Stimulated activated naive CD8-positive, alpha-beta T cell treated with anti-CD3 and anti-CD28 coated beads, Interleukin-15, amount 100 ng/mL, for 72 hours (primary cell): ENCODE data around the gene NOX4.

ENCODE experiments used
- ATAC-seq: fragments of 150-1000 bp; cut with Tn5 transposase; 2 replicates; pipeline ENCODE4 v1.10.0; 2021; ENCODE audit warnings: mild to moderate bottlenecking, moderate library complexity
- DNase-seq, 2 donors: peaks; one replicate each; pipeline ENCODE4 v3.0.0; 2021 to 2022
- H3K27ac Mint-ChIP-seq, 2 donors: one replicate each; pipeline ENCODE4 v1.8.0; 2022; ENCODE audit warnings: mild to moderate bottlenecking in 2 of 2, mixed read lengths in 2 of 2, moderate library complexity in 2 of 2
- H3K27me3 Mint-ChIP-seq: one replicate; pipeline ENCODE4 v1.8.0; 2022; ENCODE audit warnings: mixed read lengths
- H3K4me1 Mint-ChIP-seq: one replicate; pipeline ENCODE4 v1.8.0; 2022; ENCODE audit warnings: mild to moderate bottlenecking, mixed read lengths
- H3K4me3 Mint-ChIP-seq, 2 donors: one replicate each; pipeline ENCODE4 v1.8.0; 2022; ENCODE audit warnings: mild to moderate bottlenecking in 2 of 2, mixed read lengths in 2 of 2, moderate library complexity in 1 of 2
- H3K9me3 Mint-ChIP-seq, 2 donors: one replicate each; pipeline ENCODE4 v1.8.0; 2022; ENCODE audit warnings: mixed read lengths in 2 of 2

Gene NOX4

GRCh38 chr11:89493431-89493830 is 2.3 kb upstream of the NOX4 start:
- no peak overlapping the region for H3K27ac Mint-ChIP-seq

GRCh38 chr11:89490602-89490980 is 584 bp downstream of the NOX4 start:
- ATAC-seq, result no peak
- no peak for DNase-seq
- Mint-ChIP-seq H3K9me3 (no peaks in the 10 kb centered on the region), H3K4me1 (no peaks in the 10 kb centered on the region), H3K27ac (no peak overlapping the region), H3K4me3 (no peak overlapping the region), H3K27me3 (peaks cover 41% of the 10 kb centered on the region)

More at GRCh38 chr11:89493431-89493830, 2.3 kb upstream of the NOX4 start:
- Mint-ChIP-seq H3K4me1 (no peaks in the 10 kb centered on the region), H3K4me3 (no peak overlapping the region), H3K27me3 (peaks cover 41% of the 10 kb centered on the region), H3K9me3 (no peaks in the 10 kb centered on the region)
- no peak for DNase-seq
- no peak for ATAC-seq

GRCh38 chr11:89489930-89490329 is 1.2 kb downstream of the NOX4 start:
- no peak for DNase-seq
- H3K4me3 Mint-ChIP-seq, result no peak overlapping the region
- H3K27me3 Mint-ChIP-seq, result peaks cover 34% of the 10 kb centered on the region
- no peak for ATAC-seq
- no peak overlapping the region for H3K27ac Mint-ChIP-seq
- no peaks in the 10 kb centered on the region for H3K4me1 Mint-ChIP-seq
- no peaks in the 10 kb centered on the region for H3K9me3 Mint-ChIP-seq

- no peaks in the 10 kb centered on the region for H3K9me3 Mint-ChIP-seq
- H3K27me3 Mint-ChIP-seq, result peaks cover 24% of the 10 kb centered on the region
- ATAC-seq, result no peak
- DNase-seq, result no peak
- H3K27ac Mint-ChIP-seq, result no peak overlapping the region
- no peaks in the 10 kb centered on the region for H3K4me1 Mint-ChIP-seq
- H3K4me3 Mint-ChIP-seq, result no peak overlapping the region
Measured at GRCh38 chr11:89487016-89487415, 4.2 kb downstream of the NOX4 start.

GRCh38 chr11:89484896-89485295 is 6.3 kb downstream of the NOX4 start:
- no peak overlapping the region for H3K4me3 Mint-ChIP-seq
- ATAC-seq (no peak), DNase-seq (no peak)
- H3K27me3 Mint-ChIP-seq, result peaks cover 5% of the 10 kb centered on the region
- no peaks in the 10 kb centered on the region for H3K9me3 Mint-ChIP-seq
- no peaks in the 10 kb centered on the region for H3K4me1 Mint-ChIP-seq
- H3K27ac Mint-ChIP-seq, result no peak overlapping the region

GRCh38 chr11:89477175-89477574 is 14.0 kb downstream of the NOX4 start:
- no peak for DNase-seq
- Mint-ChIP-seq H3K27ac (no peak overlapping the region), H3K9me3 (no peaks in the 10 kb centered on the region), H3K4me3 (no peak overlapping the region), H3K4me1 (no peaks in the 10 kb centered on the region), H3K27me3 (no peaks in the 10 kb centered on the region)
- no peak for ATAC-seq

GRCh38 chr11:89463266-89463780 is 27.9 kb downstream of the NOX4 start:
- no peak overlapping the region for H3K4me3 Mint-ChIP-seq
- ATAC-seq (no peak), DNase-seq (no peak)
- peaks cover 5 to 12% of the 10 kb centered on the region in 2 donors for H3K9me3 Mint-ChIP-seq
- no peak overlapping the region for H3K27ac Mint-ChIP-seq
- no peaks in the 10 kb centered on the region for H3K27me3 Mint-ChIP-seq
- H3K4me1 Mint-ChIP-seq, result no peaks in the 10 kb centered on the region

GRCh38 chr11:89458716-89459115 is 32.5 kb downstream of the NOX4 start:
- no peak for ATAC-seq
- Mint-ChIP-seq H3K27me3 (no peaks in the 10 kb centered on the region), H3K27ac (no peak overlapping the region), H3K4me1 (no peaks in the 10 kb centered on the region), H3K9me3 (peaks cover 5 to 22% of the 10 kb centered on the region in 2 donors), H3K4me3 (no peak overlapping the region)
- no peak for DNase-seq

- H3K4me3 Mint-ChIP-seq, result no peak overlapping the region
- H3K4me1 Mint-ChIP-seq, result no peaks in the 10 kb centered on the region
- ATAC-seq (peak; percentile 26), DNase-seq (no peak)
- H3K27ac Mint-ChIP-seq, result no peak overlapping the region
- peaks cover 5 to 22% of the 10 kb centered on the region in 2 donors for H3K9me3 Mint-ChIP-seq
- H3K27me3 Mint-ChIP-seq, result no peaks in the 10 kb centered on the region
Measured at GRCh38 chr11:89457190-89457589, 34.0 kb downstream of the NOX4 start.

GRCh38 chr11:89456681-89457080 is 34.5 kb downstream of the NOX4 start:
- ATAC-seq (no peak), DNase-seq (no peak)
- no peaks in the 10 kb centered on the region for H3K27me3 Mint-ChIP-seq
- H3K27ac Mint-ChIP-seq, result no peak overlapping the region
- no peaks in the 10 kb centered on the region for H3K4me1 Mint-ChIP-seq
- no peak overlapping the region for H3K4me3 Mint-ChIP-seq
- H3K9me3 Mint-ChIP-seq, result peaks cover 5 to 22% of the 10 kb centered on the region in 2 donors

GRCh38 chr11:89452780-89453179 is 38.4 kb downstream of the NOX4 start:
- Mint-ChIP-seq H3K4me3 (no peak overlapping the region), H3K27me3 (no peaks in the 10 kb centered on the region), H3K4me1 (no peaks in the 10 kb centered on the region), H3K27ac (no peak overlapping the region), H3K9me3 (peaks cover 0 to 10% of the 10 kb centered on the region in 2 donors)
- DNase-seq, result no peak
- no peak for ATAC-seq

GRCh38 chr11:89447845-89448244 is 43.3 kb downstream of the NOX4 start:
- Mint-ChIP-seq H3K27ac (no peak overlapping the region), H3K4me1 (no peaks in the 10 kb centered on the region), H3K27me3 (no peaks in the 10 kb centered on the region), H3K4me3 (no peak overlapping the region), H3K9me3 (peaks cover 0 to 7% of the 10 kb centered on the region in 2 donors)
- DNase-seq (no peak), ATAC-seq (no peak)

GRCh38 chr11:89443361-89444322 is 47.5 kb downstream of the NOX4 start:
- DNase-seq (no peak), ATAC-seq (no peak)

GRCh38 chr11:89442801-89443200 is 48.4 kb downstream of the NOX4 start:
- Mint-ChIP-seq H3K9me3 (peaks cover 0 to 7% of the 10 kb centered on the region in 2 donors), H3K4me3 (no peak overlapping the region), H3K27ac (no peak overlapping the region), H3K27me3 (no peaks in the 10 kb centered on the region), H3K4me1 (no peaks in the 10 kb centered on the region)
- ATAC-seq (no peak), DNase-seq (no peak)

More at GRCh38 chr11:89443361-89444322, 47.5 kb downstream of the NOX4 start:
- Mint-ChIP-seq H3K4me3 (no peak overlapping the region), H3K27me3 (no peaks in the 10 kb centered on the region), H3K27ac (no peak overlapping the region), H3K9me3 (peaks cover 0 to 7% of the 10 kb centered on the region in 2 donors), H3K4me1 (no peaks in the 10 kb centered on the region)

GRCh38 chr11:89441606-89442005 is 49.6 kb downstream of the NOX4 start:
- ATAC-seq (no peak), DNase-seq (no peak)
- H3K9me3 Mint-ChIP-seq, result peaks cover 0 to 7% of the 10 kb centered on the region in 2 donors
- no peaks in the 10 kb centered on the region for H3K27me3 Mint-ChIP-seq
- no peaks in the 10 kb centered on the region for H3K4me1 Mint-ChIP-seq
- no peak overlapping the region for H3K4me3 Mint-ChIP-seq
- no peak overlapping the region for H3K27ac Mint-ChIP-seq

GRCh38 chr11:89437317-89437716 is 53.9 kb downstream of the NOX4 start:
- no peak for ATAC-seq
- Mint-ChIP-seq H3K4me1 (no peaks in the 10 kb centered on the region), H3K4me3 (no peak overlapping the region)

More at GRCh38 chr11:89437317-89437716, 53.9 kb downstream of the NOX4 start:
- Mint-ChIP-seq H3K9me3 (no peaks in the 10 kb centered on the region), H3K27me3 (no peaks in the 10 kb centered on the region), H3K27ac (no peak overlapping the region)
- no peak for DNase-seq
